NCI-H345 treated with DMSO at 0.1 percent for 48 hours (cell line): ENCODE data around the gene COQ8A.

ENCODE experiments used
- DNase-seq: peaks from one replicate; lab custom pipeline; 2025; ENCODE audit not compliant: unreplicated experiment; lab: John Stamatoyannopoulos, UW

COQ8A gene

DNA sequence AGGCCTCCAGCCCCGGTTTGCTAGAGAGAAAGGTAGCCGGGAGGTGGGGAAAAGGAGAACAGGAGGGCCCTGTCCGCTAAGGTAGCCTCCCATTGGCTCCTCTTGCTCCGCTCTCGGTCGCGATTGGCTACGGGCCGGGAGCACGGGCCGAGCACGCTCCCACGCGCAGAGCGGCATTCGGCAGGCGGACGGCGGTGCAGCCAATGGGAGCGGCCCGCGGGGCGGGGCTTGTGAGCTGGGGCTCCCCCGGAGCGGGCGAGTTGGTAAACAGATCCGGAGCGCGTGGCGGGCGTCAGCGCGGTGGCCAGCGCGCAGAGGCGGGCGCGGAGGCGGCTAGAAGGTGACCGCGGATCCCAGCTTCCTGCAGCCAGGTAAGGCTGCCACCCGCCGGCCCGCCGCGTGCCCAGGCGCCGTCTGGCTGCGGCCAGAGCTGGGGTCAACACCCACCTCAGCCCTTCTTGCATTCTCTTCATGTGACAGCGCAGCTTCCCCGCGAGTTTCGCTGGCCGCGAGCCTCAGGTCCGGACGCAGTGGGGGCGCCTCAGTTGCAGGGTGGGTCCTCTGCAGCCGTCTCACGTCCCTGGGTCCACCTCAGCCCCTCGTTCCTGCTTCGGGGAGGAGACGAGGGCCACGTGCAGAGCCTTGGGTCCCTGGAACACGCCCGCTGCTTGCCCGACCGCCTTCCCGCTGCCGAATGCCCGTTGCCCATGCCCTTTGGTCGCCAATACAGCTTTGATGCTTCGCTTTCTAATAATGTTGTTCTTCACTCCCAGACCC lies at the start of gene COQ8A:
Gene COQ8A (plus strand): TSS at position 266 of the 777 bp plus-strand sequence. CDS start 21,092 bp downstream, outside the sequence.
- peak; percentile 99 for DNase-seq

DNA sequence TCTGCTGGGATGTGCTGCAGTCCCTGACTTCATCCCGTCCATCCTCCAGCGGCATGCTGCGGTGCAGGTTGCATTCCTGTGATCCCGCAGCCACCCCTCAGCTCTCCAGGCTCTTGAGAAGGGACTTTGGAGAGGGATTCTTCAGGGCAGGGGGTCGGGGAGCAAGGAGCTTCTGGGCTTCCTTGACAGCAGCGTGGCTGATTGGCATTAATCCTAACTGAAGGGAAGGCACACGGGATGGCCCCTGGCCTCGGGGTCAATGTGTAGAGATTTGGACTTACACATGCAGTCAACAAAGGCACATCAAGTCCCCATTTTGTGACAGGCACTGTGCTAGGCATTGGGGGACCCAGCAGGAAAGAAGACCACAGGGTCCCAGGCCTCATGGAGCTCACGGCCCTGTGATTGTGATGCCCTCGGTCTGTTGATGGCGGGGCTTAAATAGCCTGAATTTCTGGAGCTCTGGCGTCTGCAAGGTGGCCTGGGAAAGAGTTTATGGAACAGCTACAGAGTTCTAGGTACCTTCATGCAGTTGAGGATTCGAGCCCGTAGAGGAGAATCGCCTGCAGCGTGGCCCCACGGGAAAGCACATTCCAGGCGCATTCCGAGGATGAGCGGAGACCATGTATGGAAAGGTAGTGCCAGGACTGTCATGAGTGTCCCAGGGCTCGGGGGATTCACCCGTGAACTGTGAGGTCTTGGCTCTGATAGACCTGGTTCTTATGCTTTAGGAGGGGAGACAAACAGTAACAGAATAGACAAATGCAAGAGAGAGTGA lies 49.6 kb upstream of the COQ8A start:
- no peak for DNase-seq

DNA sequence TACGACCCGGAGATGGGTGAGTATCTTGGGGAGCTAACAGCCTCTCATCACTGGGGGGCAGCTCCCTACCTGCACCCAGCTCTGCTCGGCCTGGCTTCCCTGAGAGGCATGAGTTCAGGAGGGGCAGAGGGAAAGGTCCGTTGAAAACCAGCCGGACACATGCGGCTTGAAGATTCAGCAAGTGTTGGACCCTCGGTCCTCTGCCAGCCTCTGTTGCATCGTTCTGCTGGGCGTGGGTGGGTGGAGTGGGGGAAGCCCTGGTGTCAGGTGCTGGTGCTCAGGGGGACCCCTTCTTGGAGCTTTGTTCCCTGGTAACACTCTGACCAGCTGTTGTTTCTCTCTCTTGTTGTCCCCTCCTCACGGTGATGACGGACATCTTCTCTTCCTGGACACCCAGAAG lies 48.7 kb upstream of the COQ8A start:
- no peak for DNase-seq

DNA sequence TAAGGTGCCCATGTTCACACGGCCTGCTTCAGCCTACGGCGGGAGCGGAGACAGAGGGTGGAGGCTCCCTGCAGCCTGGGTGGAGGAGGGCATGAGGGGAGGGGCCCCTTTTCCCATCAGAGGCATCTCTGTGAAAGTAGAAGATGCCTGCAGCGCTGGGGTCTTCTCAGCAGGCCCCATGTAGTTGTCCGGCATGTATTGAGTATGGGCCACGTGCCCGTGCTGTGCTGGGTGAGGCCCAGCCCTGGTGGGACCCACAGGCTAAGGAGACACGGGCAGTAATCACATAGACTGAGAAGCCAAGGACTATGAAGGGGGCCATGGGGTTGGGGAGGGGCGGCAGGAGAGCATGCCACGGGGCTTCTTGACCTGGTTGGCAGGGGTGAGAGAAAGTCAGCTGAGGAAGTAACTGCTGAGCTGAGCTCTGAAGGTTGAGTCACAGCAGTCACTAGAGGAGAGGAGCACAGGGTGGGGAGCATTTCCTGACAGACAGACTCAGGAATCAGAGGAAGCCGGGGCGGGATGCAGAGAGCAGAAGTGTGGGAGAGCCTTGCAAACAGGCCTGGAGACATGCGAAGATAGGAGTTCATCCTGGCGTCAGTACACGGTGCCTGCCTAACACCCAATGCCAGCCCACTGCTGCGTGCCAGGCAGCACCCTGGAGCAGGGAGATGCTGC lies 48.1 kb upstream of the COQ8A start:
- no peak for DNase-seq

DNA sequence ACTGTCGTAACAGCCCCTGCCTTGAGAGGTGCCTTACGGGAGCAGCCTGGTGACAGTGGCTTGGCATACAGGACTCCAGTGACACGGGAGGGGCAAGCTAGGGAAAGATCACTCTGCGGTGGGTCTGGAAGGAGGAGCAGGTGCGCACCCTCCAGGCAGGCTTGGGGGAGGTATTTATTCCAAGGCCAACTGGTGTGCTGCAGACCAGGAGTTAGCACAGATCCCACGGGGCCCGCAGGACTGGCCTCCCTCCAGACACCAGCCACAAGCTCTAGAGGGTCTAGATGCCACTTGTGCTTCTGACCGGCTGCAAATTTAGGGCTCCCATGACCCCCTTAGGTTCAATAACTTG lies 47.6 kb upstream of the COQ8A start:
- DNase-seq: no peak

DNA sequence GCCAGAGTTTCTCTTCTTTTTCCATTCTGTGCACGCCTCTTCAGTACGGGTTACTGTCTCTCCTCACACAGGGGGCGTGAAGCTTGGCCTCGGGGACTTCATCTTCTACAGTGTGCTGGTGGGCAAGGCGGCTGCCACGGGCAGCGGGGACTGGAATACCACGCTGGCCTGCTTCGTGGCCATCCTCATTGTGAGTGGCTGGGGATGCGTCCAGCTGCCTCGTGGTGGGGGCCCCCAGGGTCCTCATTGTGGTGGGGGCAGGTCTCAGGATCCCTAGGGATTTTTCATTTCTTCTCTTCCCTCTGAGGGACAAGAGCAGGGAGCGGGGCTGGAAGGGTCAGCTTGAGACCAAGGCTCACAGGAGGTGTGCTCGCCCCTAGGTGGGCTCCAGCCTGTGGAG lies 46.2 kb upstream of the COQ8A start:
- DNase-seq: no peak

DNA sequence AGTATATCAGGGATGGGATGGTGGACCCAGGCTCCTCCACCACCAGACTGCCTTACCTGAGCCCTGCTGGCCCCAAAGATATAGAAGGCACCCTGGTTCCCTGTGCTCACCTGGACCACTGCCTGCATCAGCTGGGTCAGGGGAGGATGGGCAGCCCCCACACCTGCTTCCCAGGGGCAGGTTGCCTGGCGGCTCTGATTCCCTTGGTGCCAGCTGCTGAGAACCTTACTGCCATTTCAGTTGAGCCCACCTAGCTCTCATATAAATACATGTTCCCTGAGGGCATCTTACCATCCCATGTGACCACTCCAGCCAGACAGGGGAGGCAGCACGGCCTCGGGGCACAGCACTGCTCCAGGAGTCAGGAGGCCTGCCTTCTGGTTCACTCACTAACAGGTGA lies 45.3 kb upstream of the COQ8A start:
- no peak for DNase-seq

DNA sequence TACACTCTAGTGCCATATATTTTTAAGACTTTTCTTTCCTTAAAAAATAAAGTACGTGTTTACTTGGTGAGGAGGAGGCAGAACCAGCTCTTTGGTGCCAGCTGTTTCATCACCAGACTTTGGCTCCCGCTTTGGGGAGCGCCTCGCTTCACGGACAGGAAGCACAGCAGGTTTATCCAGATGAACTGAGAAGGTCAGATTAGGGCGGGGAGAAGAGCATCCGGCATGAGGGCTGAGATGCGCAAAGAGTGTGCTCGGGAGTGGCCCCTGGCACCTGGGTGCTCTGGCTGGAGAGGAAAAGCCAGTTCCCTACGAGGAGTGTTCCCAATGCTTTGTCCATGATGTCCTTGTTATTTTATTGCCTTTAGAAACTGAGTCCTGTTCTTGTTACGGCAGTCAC lies 44.5 kb upstream of the COQ8A start:
- DNase-seq: no peak

DNA sequence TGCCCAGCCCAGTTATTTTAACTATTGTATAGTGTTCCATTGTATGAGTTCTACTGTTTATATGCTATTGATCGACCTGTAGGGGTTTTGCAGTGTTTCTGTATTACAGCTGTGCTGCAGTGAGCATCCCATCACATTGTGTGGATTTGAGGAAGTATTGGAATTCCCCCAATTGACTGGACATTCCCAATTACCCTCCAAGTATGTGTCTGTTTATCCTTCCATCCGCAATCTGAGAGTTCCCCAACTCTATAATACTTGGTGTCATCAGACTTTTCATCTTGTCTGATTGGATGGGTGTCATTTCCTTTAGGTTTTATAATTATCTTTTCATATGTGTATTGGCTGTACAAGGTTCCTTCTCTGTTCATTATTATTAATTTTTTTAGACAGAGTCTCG lies 41.8 kb upstream of the COQ8A start:
- no peak for DNase-seq

DNA sequence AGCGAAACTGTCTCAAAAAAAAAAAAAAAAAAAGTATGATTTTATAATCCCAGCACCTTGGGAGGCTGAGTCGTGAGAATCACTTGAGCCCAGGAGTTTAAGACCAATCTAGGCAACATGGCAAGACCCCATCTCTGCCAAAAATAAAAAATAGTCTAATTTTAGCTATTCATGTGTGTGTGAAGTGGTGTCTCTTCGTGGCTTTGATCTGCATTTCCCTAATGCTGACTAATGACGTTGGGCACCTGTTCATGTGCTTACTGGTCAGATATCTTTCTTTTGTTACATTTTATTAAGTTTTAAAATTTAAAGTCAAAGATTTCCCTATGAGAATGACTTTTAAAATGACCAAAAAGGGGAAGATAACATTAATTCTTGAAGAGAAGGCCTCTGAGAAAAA lies 38.7 kb upstream of the COQ8A start:
- DNase-seq: no peak

DNA sequence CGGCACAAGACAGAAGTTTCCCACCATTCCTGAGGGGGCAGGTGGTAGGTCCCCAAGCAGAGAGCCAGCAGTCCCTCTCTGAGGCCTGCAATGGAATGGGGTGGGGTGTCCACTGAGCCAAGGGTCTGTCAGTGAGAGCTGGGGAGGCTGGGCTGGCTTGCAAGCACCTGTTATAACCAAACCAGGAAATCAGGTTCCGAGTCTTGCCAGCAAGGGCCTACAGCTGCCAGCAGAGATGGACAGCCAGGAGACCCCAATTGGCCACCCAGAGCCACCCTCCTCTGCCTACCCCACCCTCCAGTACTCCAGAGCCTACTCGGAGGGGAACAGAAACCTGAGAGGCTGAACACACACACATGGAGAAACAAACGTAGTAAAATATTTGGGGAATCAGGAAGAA lies 37.5 kb upstream of the COQ8A start:
- DNase-seq: no peak

DNA sequence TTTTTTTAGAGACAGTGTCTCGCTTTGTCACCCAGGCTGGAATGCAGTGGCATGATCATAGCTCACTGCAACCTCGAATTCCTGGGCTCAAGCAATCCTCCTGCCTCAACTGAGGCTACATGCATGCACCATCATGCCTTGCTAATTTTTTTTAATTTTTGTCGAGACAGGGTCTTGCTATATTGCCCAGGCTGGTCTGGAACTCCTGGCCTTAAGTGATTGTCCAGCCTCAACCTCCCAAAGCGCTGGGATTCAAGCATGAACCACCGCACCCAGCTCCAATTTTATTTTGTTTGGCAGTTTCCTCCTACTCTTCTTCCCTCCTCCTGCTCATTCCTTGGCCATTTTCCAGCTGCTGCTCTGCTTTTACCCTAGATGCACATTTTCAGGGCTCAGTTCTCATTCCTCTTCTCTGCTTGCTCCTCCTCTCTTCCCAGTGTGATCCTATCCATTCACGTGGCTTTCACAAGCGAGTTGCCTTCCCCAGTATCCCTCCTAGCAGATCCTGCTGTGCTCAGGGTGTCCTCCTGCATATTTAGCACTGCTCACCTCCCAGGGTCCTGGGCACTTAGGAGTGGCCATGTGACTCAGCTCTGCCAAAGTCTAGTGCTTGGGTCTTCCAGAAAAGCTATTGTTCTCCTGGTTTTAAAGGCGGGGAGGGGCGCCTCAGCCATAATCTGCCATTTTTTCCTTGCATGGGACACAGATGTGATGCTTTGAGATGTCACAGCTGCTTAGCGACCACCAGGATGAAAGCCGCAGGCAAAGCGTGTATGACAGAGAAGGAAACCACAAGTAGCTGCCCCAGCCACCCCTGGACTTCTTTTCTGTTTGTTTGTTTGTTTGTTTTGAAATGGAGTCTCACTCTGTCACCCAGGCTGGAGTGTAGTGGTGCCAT lies 36.0 kb upstream of the COQ8A start:
- no peak for DNase-seq

DNA sequence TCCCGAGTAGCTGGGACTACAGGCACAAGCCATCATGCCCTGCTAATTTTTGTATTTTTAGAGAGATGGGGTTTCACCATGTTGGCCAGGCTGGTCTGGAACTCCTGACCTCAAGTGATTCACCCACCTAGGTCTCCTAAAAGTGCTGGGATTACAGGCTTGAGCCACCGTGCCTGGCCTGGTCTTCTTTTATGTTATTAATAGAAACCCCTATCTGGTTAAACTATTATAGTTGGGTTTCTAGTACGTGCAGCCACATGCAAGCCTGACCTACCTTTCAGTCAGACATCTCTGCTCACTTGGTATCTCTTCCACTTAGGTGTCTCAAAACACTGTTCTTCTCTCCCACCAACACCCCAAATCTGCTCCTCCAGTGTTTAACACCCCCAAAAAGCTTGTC lies 35.3 kb upstream of the COQ8A start:
- DNase-seq: no peak

DNA sequence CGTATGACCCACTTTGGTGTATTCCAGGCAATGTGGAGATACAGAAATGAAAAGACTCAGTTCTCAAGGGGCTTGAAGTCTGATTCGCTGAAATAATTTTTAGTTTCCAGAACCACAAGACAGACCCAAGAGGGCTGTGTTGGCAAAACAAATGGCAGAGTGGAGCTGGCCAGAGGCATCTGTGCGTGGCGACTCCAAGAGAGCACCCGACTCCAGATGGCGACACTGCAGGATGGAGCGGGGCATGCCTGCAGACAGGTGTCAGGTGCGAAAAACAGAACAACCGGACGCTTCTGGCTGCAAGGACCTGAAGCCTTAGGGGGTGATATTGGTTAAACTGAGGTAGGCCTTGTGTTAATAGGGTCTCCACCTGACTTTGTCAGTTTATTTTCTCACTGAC lies 31.7 kb upstream of the COQ8A start:
- no peak for DNase-seq

DNA sequence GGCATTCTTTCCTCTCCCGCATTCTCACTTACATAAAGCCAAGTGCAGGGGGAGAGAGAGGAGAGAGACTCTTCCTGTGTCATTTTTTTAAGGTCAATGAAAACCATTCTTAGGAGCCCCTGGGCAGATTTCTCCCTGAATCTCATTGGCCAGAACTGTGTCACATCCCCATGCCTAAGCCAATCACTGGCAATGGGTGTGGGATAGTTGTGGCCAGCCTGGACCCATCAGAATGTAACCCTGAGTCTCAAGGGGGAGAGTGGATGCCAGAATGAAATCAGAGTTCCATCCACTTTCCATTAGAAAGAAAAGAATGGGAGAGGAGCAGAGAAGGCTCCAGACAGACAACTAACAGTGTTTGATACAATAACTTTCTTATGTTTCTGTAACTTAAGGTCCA lies 31.2 kb upstream of the COQ8A start:
- DNase-seq: no peak

DNA sequence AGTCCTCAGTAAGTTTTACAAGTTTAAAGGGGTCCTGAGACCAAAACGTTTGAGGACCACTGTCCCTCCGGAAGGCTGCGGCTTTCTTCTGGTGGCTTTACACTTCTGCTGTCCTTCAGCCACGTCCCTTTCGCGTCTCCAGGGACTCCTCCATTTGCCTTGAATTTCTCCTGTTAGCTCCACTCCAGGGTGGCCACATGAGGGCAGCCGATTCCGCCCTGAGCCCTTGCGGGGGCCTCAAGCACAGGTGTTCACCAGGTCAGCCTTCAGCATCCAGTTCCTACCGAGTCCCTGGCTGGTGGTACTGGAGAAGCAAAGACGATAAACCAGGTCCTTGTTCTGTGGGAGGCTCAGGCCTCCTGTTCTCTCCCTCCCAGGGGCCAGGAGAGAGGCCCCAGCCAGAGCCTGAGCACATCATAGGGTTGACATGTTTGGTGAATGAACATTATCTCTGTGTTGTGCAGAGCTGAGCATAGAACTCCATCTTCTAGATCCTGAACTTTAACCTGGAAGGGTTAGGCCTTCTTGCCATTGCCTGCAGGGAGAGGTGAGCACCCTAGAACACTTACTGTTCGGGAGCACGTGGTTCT lies 27.4 kb upstream of the COQ8A start:
- DNase-seq: no peak

DNA sequence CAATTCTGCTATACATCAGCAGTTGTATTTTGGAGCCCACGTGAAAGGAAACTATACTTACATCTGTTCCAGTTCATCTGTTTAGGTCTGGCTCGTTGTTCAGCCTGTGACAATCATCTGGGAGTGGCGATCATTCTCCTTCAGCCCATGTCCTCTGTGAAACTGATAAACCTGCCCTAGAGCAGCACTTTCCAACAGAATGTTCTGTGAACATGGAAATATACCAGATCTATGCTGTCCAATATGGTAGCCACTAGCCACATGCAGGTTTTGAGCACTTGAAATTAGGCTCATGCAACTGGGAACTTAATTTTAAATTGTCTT lies 24.5 kb upstream of the COQ8A start:
- no peak for DNase-seq

DNA sequence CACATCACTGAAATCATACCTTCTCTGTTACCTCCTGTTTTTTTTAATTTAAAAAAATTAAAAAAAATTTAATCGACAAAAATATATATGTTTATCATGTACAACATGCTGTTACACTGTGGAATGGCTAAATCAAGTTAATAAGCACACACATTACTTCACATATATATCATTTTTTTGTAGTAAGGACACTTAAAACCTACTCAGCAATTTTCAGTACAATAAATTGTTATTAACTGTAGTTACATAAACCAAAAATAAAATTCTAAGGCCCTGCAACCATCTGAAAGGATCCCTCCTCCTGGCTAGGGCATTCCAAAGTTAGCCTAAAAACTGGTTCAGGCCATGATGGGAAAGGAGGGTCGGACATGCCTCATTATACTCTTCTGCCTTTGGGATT lies 23.6 kb upstream of the COQ8A start:
- DNase-seq: no peak

DNA sequence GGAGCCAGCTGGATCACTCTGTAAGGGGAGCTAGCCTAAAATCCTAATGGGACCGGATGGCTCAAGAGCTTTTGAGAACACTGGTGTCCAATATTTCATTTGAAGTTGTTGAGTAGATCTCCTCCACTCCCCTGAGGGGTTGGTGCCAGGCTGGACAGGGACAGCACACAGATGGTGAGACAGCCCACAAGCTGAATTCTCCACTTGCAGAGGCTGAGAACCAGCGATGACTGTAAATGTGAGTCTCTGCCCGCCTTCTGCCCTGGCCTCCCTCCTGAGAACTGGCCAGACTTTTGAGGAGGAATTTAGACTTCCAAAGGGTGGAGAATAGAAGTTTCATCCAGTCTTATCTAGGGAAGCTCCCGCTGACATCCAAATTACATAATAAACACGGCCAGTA lies 20.5 kb upstream of the COQ8A start:
- no peak for DNase-seq

DNA sequence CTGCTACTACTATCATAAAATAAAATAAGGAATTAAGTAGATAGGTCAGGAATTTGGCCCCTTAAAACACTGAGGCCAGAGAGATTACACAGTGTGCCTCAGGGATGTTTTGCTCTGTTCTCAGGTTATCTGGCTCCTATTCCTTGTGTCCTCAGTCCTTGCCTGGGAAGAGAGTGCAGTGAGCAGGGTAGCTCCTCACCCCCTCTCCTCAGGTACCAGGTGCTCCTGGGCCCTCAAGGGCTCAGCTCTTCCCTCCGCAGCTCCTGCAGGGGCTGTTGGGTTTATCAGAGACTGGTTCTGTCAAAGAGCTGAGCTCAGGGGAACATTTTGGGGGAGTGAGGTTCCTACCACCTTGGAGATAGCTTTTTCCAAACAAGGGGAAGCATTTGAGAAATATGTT lies 20.1 kb upstream of the COQ8A start:
- DNase-seq: no peak

DNA sequence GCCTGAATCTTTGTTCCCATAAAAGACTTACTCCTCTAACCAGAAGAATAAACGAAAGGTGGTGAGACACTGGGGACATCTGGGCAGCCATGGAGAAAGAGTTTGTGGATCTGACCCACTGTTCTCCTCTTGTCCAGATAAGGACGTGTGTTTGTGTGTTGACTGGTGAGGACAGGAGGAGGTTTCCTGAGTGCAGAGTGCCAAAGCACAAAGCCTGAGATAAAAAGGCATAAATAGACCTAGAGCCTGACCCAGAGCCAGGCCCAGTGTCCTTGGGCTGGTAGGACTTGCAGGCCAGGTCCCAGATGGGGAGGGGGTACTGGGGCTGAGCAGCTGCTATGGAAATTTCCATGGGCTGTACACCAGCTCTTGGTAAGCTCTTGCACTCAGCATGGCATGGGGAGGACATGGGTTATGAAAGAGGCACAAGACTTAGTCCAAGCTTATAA lies 19.6 kb upstream of the COQ8A start:
- DNase-seq: no peak
